GM19099 (cell line): ENCODE results near the gene UCKL1.

Experiments
- POLR2A ChIP-seq: IDR thresholded peaks from 3 replicates; pipeline ENCODE4 v1.6.1; 2011; ENCODE audit warnings: low read depth; ENCODE audit not compliant: insufficient read length; ENCODE audit errors: extremely low read depth

UCKL1 gene

GRCh38 chr20:63942969-63943807, 13.0 kb downstream of the UCKL1 start:
- TF ChIP-seq POLR2A, result no peak

DNA sequence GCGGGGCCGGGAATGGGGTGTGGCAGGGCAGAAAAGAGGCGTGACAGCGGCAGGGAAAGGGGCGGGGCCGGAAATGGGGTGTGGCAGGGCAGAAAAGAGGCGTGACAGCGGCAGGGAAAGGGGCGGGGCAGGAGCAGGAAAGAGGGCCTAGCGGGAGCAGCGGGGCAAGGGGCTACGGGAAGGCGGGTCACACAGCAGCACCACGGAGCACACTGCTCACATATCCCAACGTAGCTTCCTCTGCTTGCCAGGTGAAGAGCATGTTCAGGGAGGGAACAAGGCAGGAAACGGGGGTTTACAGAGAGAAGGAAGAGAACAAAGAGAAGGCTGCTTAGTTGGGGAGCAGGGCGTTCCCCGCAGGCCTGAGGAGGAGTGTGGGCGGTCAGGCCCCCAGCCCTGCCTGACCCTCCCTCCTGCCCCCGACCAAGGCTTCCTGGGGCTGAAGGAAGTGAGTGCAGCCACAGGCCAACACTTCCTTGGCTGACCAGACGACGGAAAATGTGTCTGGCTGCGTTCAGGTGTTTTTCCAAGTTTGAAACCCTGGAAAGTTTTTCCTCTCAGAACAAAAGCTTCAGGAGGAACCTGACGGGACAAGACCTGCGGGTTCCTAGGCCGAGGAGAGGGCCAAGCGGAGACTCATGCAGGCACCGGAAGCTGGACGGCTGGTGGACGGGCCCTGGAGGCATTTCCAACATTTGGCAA, 13.8 kb downstream of the UCKL1 start:
- TF ChIP-seq POLR2A, result no peak

DNA sequence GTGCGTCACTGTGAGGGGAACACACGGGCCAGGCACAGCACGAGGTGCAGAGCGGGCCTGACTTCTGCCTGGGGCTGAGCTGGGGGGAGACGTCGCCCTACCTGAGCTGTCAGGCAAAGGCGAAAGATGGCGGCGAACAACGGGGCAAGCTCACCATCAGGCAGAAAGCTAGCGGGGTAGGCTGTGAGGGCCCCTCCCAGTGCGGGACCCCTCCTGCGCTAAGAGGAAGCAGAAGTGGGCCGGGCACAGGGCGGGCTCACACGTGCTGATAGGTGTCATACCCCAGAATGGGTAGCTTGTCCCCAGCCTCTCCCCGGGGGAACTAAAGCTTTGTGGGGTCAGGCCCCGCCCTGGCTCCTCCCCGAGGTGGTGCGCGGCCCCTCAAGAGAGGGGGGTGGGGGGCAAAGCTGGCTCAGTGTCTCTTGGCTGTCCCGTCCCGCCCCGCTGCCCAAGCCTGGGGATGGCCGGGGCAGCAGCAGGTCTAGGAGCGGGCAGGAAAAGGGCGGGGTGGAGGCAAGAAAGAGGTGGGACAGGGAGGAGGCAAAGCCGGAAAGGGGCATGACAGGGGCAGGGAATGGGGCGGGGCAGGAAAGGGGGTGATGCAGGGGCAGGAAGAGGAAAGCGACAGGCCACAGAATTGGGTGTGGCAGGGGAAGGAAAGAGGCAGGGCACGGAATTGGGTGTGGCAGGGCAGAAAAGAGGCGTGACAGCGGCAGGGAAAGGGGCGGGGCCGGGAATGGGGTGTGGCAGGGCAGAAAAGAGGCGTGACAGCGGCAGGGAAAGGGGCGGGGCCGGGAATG, 14.7 kb downstream of the UCKL1 start:
- no peak for TF ChIP-seq POLR2A

- no peak for TF ChIP-seq POLR2A
These were observed 15.5 kb downstream of the UCKL1 start for GRCh38 chr20:63940472-63941266.

DNA sequence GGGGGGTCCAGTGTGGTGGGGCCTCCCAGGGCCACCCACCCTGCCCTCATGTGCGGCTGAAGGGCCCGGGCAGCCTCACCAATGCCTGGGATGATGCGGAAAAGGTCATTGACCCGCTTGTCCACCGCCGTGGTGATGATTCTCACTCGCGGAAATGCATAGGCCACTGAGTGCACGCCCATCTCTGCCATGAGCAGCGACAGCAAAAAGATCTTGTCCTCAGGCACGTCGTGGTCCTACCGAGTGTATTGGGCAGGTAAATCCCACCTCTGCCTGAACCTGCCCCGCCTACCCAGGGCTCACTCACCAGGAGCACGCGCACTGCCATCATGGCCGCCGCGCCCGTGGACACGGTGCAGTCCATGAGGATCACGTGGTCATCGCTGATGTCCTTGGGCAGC, 16.1 kb downstream of the UCKL1 start:
- no peak for TF ChIP-seq POLR2A

DNA sequence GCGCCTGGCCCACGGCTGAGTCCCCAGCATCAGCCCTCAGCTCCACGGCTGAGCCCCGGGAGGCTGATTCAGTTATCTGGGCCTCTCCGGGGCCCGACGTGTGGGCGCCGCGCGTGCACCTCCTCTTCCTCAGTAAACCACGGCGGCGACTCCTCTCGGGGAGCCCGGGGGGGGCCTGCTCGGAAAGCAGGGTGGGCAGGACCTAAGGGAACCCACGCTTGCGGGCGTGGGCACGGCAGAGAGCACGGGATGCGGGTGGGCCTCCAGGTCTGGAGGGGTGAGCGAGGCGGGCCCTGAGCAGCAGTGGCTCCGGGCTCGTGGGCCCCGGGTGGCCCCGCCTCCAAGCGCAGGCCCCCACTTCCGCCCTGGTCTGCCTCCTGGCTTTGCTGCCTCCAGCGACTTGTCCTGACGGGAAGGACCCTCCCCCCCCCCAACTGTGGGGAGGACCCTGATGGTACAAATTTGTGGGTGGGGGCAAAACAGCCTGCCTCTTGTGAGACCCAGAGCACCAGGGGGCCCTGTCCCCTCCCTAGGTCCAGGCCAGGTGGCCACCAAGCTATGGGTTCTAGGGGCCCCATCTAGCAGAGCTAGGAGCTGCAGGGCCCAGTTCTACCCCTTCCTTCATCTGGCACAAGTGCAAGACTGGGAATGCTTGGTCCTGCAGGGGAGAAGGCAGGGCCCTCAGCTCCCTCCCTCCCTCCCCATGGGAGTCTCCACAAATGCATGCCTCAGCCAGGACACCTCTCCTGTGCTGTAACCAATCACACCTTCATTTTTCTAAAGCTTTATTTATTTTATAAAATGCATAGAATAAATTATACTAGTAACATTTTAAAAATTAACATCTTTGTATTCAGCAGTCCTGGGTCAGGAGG, 16.9 kb downstream of the UCKL1 start:
- TF ChIP-seq POLR2A, result no peak

GRCh38 chr20:63937596-63937995, 18.6 kb downstream of the UCKL1 start:
- TF ChIP-seq POLR2A, result no peak

DNA sequence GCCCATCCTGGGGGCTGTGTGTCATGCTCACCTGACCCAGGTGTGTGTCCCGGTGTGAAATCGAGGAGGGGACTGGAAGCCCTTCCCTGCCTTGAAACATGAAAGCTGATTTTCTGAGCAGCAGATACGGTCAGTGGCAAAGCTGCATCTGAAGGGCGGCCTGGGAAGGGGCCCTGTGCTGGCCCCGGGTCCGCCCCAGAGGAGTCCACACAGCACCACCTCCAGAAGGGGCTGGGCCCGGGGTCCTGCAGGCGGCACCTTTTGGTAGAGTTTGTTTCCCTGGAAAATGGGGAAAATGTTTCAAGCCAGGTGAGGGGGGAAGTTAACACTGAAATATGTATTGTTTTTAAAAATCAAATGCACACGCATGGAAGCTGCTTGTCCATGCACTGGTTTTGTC, 20.8 kb downstream of the UCKL1 start:
- TF ChIP-seq POLR2A, result no peak

- no peak for TF ChIP-seq POLR2A
These were observed 21.7 kb downstream of the UCKL1 start for GRCh38 chr20:63934271-63935068.

- no peak for TF ChIP-seq POLR2A
These were observed 22.6 kb downstream of the UCKL1 start for GRCh38 chr20:63933646-63934045.

DNA sequence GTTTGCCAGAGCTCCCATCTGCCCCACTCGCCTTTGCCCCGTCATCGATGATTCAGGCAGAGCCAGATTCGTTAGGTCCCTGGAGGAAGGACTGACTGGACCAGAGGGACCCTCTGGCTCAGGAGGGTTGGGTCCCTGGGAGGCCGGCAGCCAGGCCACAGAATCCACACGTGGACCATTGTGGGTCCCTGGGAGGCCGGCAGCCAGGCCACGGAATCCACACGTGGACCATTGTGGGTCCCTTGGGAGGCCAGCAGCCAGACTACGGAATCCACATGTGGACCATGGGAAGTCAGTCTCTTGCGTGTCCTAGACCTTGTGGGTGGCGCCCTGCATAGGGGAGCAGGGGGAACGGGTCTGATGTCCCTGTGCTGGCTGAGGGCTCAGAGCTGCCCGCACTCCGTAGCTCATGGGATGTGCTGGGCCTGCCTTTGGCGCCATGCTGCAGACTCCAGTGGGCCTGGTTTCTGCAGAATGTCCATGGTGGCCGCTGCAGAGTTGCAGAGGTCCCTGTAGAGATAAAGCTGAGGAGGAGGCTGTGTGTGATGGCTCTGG, 23.5 kb downstream of the UCKL1 start:
- no peak for TF ChIP-seq POLR2A

GRCh38 chr20:63931735-63932134, 24.5 kb downstream of the UCKL1 start:
- TF ChIP-seq POLR2A, result no peak
